ENCODE data around the gene CPLANE1. TPM values are rescaled to one million over a fixed set of nuclear protein-coding genes. Genes with fewer than 3 reads are reported as not detected.

Gene CPLANE1
- polyA plus RNA-seq, 1 donor (not counting 4 experiments of a cell fraction or from before 2014, with no cell fraction given) = 9.2 TPM

- Histone ChIP-seq H3K4me1 (ENCODE audit: control insufficient read depth, extremely low read depth, insufficient read depth, low read length) (no peaks in the 10 kb centered on the region), H3K9ac (ENCODE audit: control insufficient read depth, extremely low read depth, insufficient read depth, low read length) (no peak overlapping the region), H3K36me3 (ENCODE audit: control insufficient read depth in 2 of 2, extremely low read depth in 1 of 2, insufficient read depth in 2 of 2, low read length in 2 of 2) (peaks cover 0 to 4% of the 10 kb centered on the region in 2 experiments), H3K4me3 (ENCODE audit: control insufficient read depth in 2 of 3, extremely low read depth in 1 of 3, insufficient read depth in 2 of 3, low read depth in 1 of 3, low read length in 3 of 3) (no peak overlapping the region), H4K20me1 (ENCODE audit: control insufficient read depth, extremely low read depth, insufficient read depth, low read length) (no peaks in the 10 kb centered on the region), H3K9me1 (ENCODE audit: control insufficient read depth, extremely low read depth, insufficient read depth, low read length) (no peaks in the 10 kb centered on the region), H3K27ac (ENCODE audit: control insufficient read depth, insufficient read depth, low read length) (no peak overlapping the region), H3K79me2 (ENCODE audit: control insufficient read depth, insufficient read depth, low read length) (no peaks in the 10 kb centered on the region), H3K4me2 (ENCODE audit: control insufficient read depth, extremely low read depth, insufficient read depth, low read depth, low read length) (no peak overlapping the region), H2AFZ (ENCODE audit: control insufficient read depth, low read length) (no peak overlapping the region), H3K27me3 (ENCODE audit: control insufficient read depth, extremely low read depth, insufficient read depth, low read length) (no peaks in the 10 kb centered on the region), H3K9me3 (ENCODE audit: control insufficient read depth, low read depth, low read length) (no peaks in the 10 kb centered on the region)
- dilution Hi-C loops (cut with MboI; ENCODE audit: extremely low pct_ligation_motif_present, low sequenced_read_pairs) = no loop called here
- FAIRE-seq = no peak
- TF ChIP-seq EZH2 (IDR thresholded peaks at IDR 0.05; ENCODE audit: low read length) = no peak
- no peak for TF ChIP-seq CTCF (optimal IDR thresholded peaks at IDR 0.05 in 1 of 3, IDR thresholded peaks at IDR 0.05 in 1 of 3, conservative IDR thresholded peaks at IDR 0.05 in 1 of 3; ENCODE audit: extremely low read depth in 1 of 3, insufficient read depth in 2 of 3, low read length in 3 of 3)
- no peak for DNase-seq (ENCODE audit: low read depth, low spot score)
These were observed 128.1 kb downstream of the CPLANE1 start for GRCh38 chr5:37121027-37121426.

GRCh38 chr5:37120270-37120669, 128.9 kb downstream of the CPLANE1 start:
- no peaks in the 10 kb centered on the region for H3K79me2 ChIP-seq (ENCODE audit: control insufficient read depth, insufficient read depth, low read length)
- peaks cover 0 to 4% of the 10 kb centered on the region in 2 experiments for H3K36me3 ChIP-seq (ENCODE audit: control insufficient read depth in 2 of 2, extremely low read depth in 1 of 2, insufficient read depth in 2 of 2, low read length in 2 of 2)
- no peak for FAIRE-seq
- no peak for TF ChIP-seq EZH2 (IDR thresholded peaks at IDR 0.05; ENCODE audit: low read length)
- TF ChIP-seq CTCF (optimal IDR thresholded peaks at IDR 0.05 in 1 of 3, IDR thresholded peaks at IDR 0.05 in 1 of 3, conservative IDR thresholded peaks at IDR 0.05 in 1 of 3; ENCODE audit: extremely low read depth in 1 of 3, insufficient read depth in 2 of 3, low read length in 3 of 3) = no peak
- H3K4me1 ChIP-seq (ENCODE audit: control insufficient read depth, extremely low read depth, insufficient read depth, low read length) = no peaks in the 10 kb centered on the region
- H2AFZ ChIP-seq (ENCODE audit: control insufficient read depth, low read length) = no peak overlapping the region
- H3K4me3 ChIP-seq (ENCODE audit: control insufficient read depth in 2 of 3, extremely low read depth in 1 of 3, insufficient read depth in 2 of 3, low read depth in 1 of 3, low read length in 3 of 3) = no peak overlapping the region
- no peak overlapping the region for H3K27ac ChIP-seq (ENCODE audit: control insufficient read depth, insufficient read depth, low read length)
- no peak for DNase-seq (ENCODE audit: low read depth, low spot score)
- H3K27me3 ChIP-seq (ENCODE audit: control insufficient read depth, extremely low read depth, insufficient read depth, low read length) = no peaks in the 10 kb centered on the region
- H3K9me1 ChIP-seq (ENCODE audit: control insufficient read depth, extremely low read depth, insufficient read depth, low read length) = no peaks in the 10 kb centered on the region
- no peaks in the 10 kb centered on the region for H4K20me1 ChIP-seq (ENCODE audit: control insufficient read depth, extremely low read depth, insufficient read depth, low read length)
- H3K9ac ChIP-seq (ENCODE audit: control insufficient read depth, extremely low read depth, insufficient read depth, low read length) = no peak overlapping the region
- H3K9me3 ChIP-seq (ENCODE audit: control insufficient read depth, low read depth, low read length) = no peaks in the 10 kb centered on the region
- no peak overlapping the region for H3K4me2 ChIP-seq (ENCODE audit: control insufficient read depth, extremely low read depth, insufficient read depth, low read depth, low read length)
- dilution Hi-C loops (cut with MboI; ENCODE audit: extremely low pct_ligation_motif_present, low sequenced_read_pairs) = no loop called here
